Osteocyte (in vitro differentiated cells): ENCODE measurements around the gene TPK1. TPM values are rescaled to one million over a fixed set of nuclear protein-coding genes. Genes with fewer than 3 reads are reported as not detected.

Experiments used
- DNase-seq: peaks from one replicate; pipeline ENCODE4 v3.0.0; 2021; ENCODE audit warnings: mixed read lengths; ENCODE audit not compliant: unreplicated experiment; ENCODE audit errors: extremely low spot score
- H3K27ac Mint-ChIP-seq: one replicate; pipeline ENCODE4 v1.8.0; 2021; ENCODE audit warnings: mild to moderate bottlenecking, mixed read lengths; ENCODE audit not compliant: unreplicated experiment
- H3K27me3 Mint-ChIP-seq: one replicate; pipeline ENCODE4 v1.8.0; 2021; ENCODE audit warnings: mixed read lengths; ENCODE audit not compliant: unreplicated experiment
- H3K36me3 Mint-ChIP-seq: one replicate; pipeline ENCODE4 v1.8.0; 2021; ENCODE audit warnings: mixed read lengths; ENCODE audit not compliant: unreplicated experiment
- H3K4me1 Mint-ChIP-seq: one replicate; pipeline ENCODE4 v1.8.0; 2021; ENCODE audit warnings: mixed read lengths; ENCODE audit not compliant: unreplicated experiment
- H3K4me3 Mint-ChIP-seq: one replicate; pipeline ENCODE4 v1.8.0; 2021; ENCODE audit warnings: mild to moderate bottlenecking, moderate library complexity, mixed read lengths; ENCODE audit not compliant: unreplicated experiment
- H3K9me3 Mint-ChIP-seq: one replicate; pipeline ENCODE4 v1.8.0; 2021; ENCODE audit warnings: mixed read lengths; ENCODE audit not compliant: unreplicated experiment
- CTCF ChIP-seq: fragments of 200-600 bp; sonication (generic); IDR thresholded peaks from 2 replicates; pipeline ENCODE4 v1.5.0; 2021; ENCODE audit warnings: antibody characterized with exemption, mild to moderate bottlenecking, moderate library complexity
- total RNA-seq: library from RNA; stranded (reverse); gene quantifications from 2 replicates; pipeline ENCODE4 v1.2.1, GENCODE V29; 2021

TPK1 gene
- total RNA-seq, 1 donor from 2014 or later, result 5.6 TPM

GRCh38 chr7:144866189-144866588 lies 30.3 kb upstream of the TPK1 start:
- TF ChIP-seq CTCF, result no peak
- H3K9me3 Mint-ChIP-seq, result no peaks in the 10 kb centered on the region
- DNase-seq, result no peak
- no peak overlapping the region for H3K27ac Mint-ChIP-seq
- peaks cover 5% of the 10 kb centered on the region for H3K27me3 Mint-ChIP-seq
- no peaks in the 10 kb centered on the region for H3K4me1 Mint-ChIP-seq
- no peak overlapping the region for H3K4me3 Mint-ChIP-seq
- H3K36me3 Mint-ChIP-seq, result no peaks in the 10 kb centered on the region

DNA sequence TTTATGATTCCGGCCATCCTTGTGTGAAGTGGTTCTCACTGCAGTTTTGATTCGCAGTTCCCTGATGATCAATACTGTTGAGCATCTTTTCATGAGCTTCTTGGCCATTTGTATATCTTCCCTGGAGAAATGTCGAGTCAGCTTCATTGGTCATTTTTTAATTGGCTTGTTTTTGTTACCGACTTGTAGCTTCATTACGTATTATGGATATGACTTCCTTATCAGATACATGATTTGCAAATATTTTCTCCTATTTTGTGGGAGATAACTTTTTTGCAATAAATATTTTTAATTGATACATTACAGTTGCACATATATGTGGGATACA lies 27.4 kb upstream of the TPK1 start:
- no peak for DNase-seq
- Mint-ChIP-seq H3K9me3 (no peaks in the 10 kb centered on the region), H3K27ac (no peak overlapping the region), H3K4me3 (no peak overlapping the region), H3K27me3 (peaks cover 5% of the 10 kb centered on the region), H3K4me1 (no peaks in the 10 kb centered on the region), H3K36me3 (no peaks in the 10 kb centered on the region)
- no peak for TF ChIP-seq CTCF

DNA sequence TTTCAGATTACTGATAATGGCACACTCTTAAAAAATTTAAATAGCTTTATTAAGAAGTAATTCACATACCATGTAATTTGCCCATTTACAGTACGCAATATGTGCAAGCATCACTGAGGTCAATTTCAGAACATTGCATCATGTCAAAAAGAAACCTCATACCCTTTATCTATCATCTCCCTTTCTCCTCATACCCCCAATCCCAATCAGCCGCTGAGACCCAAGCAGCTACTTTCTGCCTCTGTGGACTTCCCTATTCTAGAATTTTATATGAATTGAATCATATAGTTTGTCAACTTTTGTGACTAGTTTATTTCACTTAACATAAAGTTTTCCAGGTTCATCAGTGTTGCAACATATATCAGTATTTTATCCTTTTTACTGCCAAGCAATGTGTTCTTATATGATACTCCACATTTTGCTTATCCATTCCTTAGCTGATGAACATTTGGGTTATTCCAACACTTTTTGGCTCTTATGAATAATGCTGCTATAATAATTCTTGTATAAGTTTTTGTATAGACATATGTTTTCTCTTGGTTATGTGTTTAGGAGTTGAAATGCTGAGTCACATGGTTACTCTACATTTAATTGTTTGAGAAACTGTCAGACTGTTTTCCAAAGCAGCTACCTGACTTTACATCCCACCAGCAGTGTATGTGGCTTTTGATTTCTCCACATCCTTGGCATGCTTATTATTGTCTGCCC lies 26.9 kb upstream of the TPK1 start:
- Mint-ChIP-seq H3K9me3 (no peaks in the 10 kb centered on the region), H3K27ac (no peak overlapping the region), H3K36me3 (no peaks in the 10 kb centered on the region), H3K4me3 (no peak overlapping the region), H3K4me1 (no peaks in the 10 kb centered on the region), H3K27me3 (peaks cover 5% of the 10 kb centered on the region)
- no peak for TF ChIP-seq CTCF
- DNase-seq, result no peak

DNA sequence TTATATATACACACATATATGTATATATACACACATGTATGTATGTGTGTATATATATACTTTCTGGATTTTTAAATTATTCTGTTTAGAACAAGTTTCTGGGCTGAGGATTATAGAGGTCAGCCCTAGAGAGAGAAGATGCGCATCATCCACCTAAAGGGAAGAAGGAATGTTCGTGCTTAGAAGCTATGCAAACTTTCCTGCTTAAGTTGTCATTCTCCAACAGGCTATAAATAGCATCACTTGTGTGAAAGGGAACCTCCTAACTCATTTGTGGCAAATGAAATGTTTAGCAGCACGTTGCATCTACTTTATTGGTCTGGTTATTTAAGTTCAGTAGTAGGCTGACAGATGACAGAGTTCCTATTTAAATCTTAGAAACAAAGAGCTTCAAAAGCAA lies 23.9 kb upstream of the TPK1 start:
- no peak overlapping the region for H3K4me3 Mint-ChIP-seq
- no peaks in the 10 kb centered on the region for H3K9me3 Mint-ChIP-seq
- no peaks in the 10 kb centered on the region for H3K4me1 Mint-ChIP-seq
- H3K27me3 Mint-ChIP-seq, result peaks cover 8% of the 10 kb centered on the region
- no peaks in the 10 kb centered on the region for H3K36me3 Mint-ChIP-seq
- no peak for TF ChIP-seq CTCF
- no peak overlapping the region for H3K27ac Mint-ChIP-seq
- no peak for DNase-seq

DNA sequence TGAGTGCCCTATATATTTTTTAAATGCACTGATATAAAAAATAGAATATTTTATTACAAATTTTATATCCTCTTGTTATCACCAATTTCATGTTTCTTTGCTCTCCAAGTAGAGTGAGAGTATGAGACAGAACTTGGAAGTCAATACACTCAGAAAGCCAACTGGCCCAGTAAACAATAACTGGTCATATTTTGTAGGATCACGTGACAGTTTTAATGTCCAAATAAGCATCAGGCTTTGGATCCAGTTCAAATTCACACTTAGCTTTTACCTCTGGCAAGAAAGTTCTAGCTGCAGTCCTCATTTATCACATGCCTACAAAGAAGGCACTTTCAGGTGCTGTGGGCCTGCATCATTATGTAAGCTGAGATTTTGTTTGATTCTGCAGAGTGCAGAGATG lies 21.6 kb upstream of the TPK1 start:
- Mint-ChIP-seq H3K4me3 (no peak overlapping the region), H3K9me3 (no peaks in the 10 kb centered on the region), H3K27ac (no peak overlapping the region), H3K27me3 (peaks cover 10% of the 10 kb centered on the region), H3K36me3 (no peaks in the 10 kb centered on the region), H3K4me1 (no peaks in the 10 kb centered on the region)
- no peak for TF ChIP-seq CTCF
- no peak for DNase-seq
